GM10248 (cell line): Measurements from ENCODE around the gene ABHD12.
A peak's percentile ranks its signal among the peaks of the same experiment; 100 is the strongest.

ENCODE experiments used
- CTCF ChIA-PET: fragments of 300-600 bp; sonication (Branson Sonifier 250); formaldehyde crosslinking; extraction: SDS; loops from one replicate; lab custom pipeline; 2021; ENCODE audit warnings: antibody characterized with exemption; lab: Yijun Ruan, JAX
- POLR2A ChIA-PET: fragments of 350-650 bp; sonication (Branson Sonifier 250); formaldehyde crosslinking; extraction: SDS; loops from one replicate; lab custom pipeline; 2020; ENCODE audit warnings: antibody characterized with exemption; lab: Yijun Ruan, JAX
- DNase-seq: peaks from one replicate; pipeline ENCODE4 v3.0.0; 2012; ENCODE audit errors: extremely low spot score
- CTCF ChIP-seq: IDR thresholded peaks from 2 replicates; pipeline ENCODE4 v1.5.1; 2012; ENCODE audit warnings: mild to moderate bottlenecking, low read depth; ENCODE audit errors: extremely low read depth, missing control alignments, control extremely low read depth

Gene ABHD12

GRCh38 chr20:25288291-25289181 is 102.1 kb downstream of the ABHD12 start:
- no peak for TF ChIP-seq CTCF
- POLR2A ChIA-PET = interaction anchor here (0.5 kb wide), 1 partner anchor 56 kb away, joined by 4 read pairs; no protein-coding TSS in a partner anchor
- DNase-seq = peak; percentile 81

GRCh38 chr20:25287631-25288290 is 102.9 kb downstream of the ABHD12 start:
- POLR2A ChIA-PET = interaction anchor here (0.5 kb wide), 1 partner anchor 55 kb away, joined by 4 read pairs; no protein-coding TSS in a partner anchor
- TF ChIP-seq CTCF = no peak
- no peak for DNase-seq
- CTCF ChIA-PET = interaction anchor here (1.5 to 4.1 kb wide), 3 partner anchors 8 to 111 kb away, joined by 8 to 19 read pairs (median 8); no protein-coding TSS in a partner anchor

More at GRCh38 chr20:25288291-25289181, 102.1 kb downstream of the ABHD12 start:
- CTCF ChIA-PET = interaction anchor here (1.5 to 4.1 kb wide), 3 partner anchors 7 to 110 kb away, joined by 8 to 19 read pairs (median 8); no protein-coding TSS in a partner anchor

- ChIA-PET CTCF (interaction anchor here (1.5 to 4.1 kb wide), 2 partner anchors 9 to 112 kb away, joined by 8 to 19 read pairs; no protein-coding TSS in a partner anchor), POLR2A (no interaction called here)
- no peak for TF ChIP-seq CTCF
Measured at GRCh38 chr20:25286917-25287316, 103.7 kb downstream of the ABHD12 start.

GRCh38 chr20:25285856-25286798 is 104.5 kb downstream of the ABHD12 start:
- no peak for DNase-seq
- ChIA-PET POLR2A (no interaction called here), CTCF (interaction anchor here (4.1 kb wide), 1 partner anchor 113 kb away, joined by 19 read pairs; no protein-coding TSS in a partner anchor)
- TF ChIP-seq CTCF = no peak

More at GRCh38 chr20:25286917-25287316, 103.7 kb downstream of the ABHD12 start:
- DNase-seq = no peak

- POLR2A ChIA-PET = no interaction called here
- no peak for DNase-seq
- CTCF ChIA-PET = no interaction called here
- no peak for TF ChIP-seq CTCF
Measured at GRCh38 chr20:25285091-25285647, 105.5 kb downstream of the ABHD12 start.
